Stimulated activated CD4-positive, alpha-beta T cell treated with anti-CD3 and anti-CD28 coated beads, Interleukin-2, amount 100 ng/mL, for 48 hours (primary cell): ENCODE results near the gene ENAH.
A peak's percentile ranks its signal among the peaks of the same experiment; 100 is the strongest.
"Not testable (repeated sequence)": the region's sequence is repeated elsewhere in the genome, so short reads cannot be mapped to it uniquely, and the experiment has no call there.

Experiments used
- DNase-seq, 2 donors: peaks; one replicate each; pipeline ENCODE4 v3.0.0-alpha.2; 2020

The ENAH gene

GRCh38 chr1:225485226-225485625 lies 167.7 kb downstream of the ENAH start:
- DNase-seq, result no peak

- DNase-seq, result no peak
Observed at GRCh38 chr1:225484657-225485214, 168.2 kb downstream of the ENAH start.

GRCh38 chr1:225483818-225484656 lies 168.9 kb downstream of the ENAH start:
- DNase-seq, result no peak

DNA sequence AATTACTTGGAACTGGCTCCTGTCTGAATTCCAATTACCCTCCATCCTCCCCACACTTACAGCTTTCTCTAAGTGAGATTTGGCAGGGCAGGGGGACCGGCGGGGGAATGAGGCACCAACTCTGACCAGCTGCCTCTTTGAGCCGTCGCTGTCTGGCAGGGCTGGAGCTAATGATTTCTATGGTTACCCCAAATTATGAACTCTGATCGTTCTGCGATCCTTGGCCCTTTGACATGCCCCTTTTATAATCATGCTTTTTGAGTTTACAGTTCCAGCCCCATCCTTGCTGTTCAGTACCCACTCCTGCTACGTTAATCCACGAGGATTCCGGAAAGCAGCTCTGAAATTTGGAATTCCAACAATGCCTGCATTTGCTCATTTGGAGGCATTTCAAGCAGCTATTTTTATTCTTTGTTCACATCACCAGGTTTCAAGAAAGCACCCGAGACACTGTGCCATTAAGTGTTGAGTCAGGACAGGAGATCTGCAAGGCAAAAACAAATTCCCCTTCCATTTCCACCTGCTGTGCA lies 170.4 kb downstream of the ENAH start:
- DNase-seq, result no peak

GRCh38 chr1:225481738-225482137 lies 171.2 kb downstream of the ENAH start:
- DNase-seq, result no peak

GRCh38 chr1:225480825-225481434 lies 172.0 kb downstream of the ENAH start:
- DNase-seq, result peak; percentile 50 to 56

- no peak for DNase-seq
Observed at GRCh38 chr1:225479996-225480720, 172.8 kb downstream of the ENAH start.

DNA sequence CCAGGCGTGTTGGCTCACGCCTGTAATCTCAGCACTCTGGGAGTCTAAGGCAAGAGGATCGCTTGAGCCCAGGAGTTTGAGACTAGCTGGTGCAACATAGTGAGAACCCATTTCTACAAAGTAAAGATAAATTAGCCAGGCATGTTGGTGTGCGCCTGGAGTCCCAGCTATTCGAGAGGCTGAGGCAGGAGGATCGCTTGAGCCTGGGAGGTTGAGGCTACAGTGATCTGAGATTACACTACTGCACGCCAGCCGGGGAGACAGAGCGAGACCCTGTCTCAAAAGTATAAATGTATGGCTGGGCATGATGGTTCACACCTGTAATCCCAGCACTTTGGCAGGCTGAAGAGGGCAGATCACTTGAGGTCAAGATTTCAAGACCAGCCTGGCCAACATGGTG lies 173.6 kb downstream of the ENAH start:
- no peak for DNase-seq

DNA sequence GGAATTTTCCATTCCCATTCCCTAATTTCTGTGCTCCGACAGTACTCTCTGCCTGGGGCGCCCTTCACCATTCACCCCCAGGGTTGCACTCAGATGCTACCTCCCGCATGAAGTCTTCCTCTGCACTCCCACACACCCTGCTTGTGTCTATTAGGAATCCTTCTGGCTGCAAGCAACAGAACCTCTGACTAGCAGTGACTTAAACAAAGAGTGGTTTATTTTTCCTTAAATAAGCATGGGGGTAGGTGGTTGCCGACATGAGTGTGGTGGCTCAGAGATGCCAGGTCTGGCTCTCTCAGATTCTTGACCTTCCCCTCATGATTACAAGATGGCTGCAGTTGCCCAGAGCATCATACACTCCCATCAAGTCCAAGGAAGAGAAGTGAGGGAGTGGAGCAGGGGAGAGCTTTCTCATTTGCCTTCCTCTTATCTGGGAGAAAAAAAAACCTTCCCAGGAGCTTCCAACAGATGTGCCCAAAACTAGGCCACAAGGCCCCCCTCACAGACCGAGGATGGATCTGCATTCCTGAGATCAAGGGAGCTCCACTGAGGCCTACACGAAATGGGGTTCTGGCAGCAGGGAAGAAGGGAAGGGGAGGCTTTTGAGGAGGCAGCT lies 175.5 kb downstream of the ENAH start:
- DNase-seq, result no peak

GRCh38 chr1:225476538-225476988 lies 176.4 kb downstream of the ENAH start:
- no peak for DNase-seq

GRCh38 chr1:225476100-225476511 lies 176.8 kb downstream of the ENAH start:
- no peak for DNase-seq

- DNase-seq, result peak; percentile 69 to 80
Observed at GRCh38 chr1:225474986-225475820, 177.7 kb downstream of the ENAH start.

DNA sequence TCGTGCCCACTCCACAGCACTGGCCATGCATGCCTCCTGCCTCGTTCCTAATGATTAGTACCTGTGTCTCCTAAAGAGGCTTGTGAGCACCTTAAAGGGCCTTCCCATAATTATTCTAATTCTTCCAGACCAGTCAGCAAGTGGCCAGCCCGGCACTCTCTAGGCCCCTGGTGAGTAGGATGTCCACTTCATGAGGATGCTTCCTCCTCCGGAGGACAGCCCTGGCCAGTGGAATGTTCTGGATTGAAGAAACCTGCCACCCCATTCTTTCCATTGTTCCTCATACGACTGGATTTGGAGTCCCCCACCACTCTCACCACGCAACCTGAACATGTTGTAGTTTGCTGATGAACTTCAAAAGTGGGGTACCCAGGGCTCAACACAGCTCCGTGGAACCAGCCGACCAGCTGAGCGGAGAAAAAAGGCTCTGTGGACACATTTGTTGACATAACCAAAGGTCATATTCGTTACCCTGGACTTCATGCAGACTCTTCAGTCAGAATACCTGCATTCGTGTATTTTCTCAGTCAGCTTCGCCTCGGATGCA lies 178.4 kb downstream of the ENAH start:
- no peak for DNase-seq

DNA sequence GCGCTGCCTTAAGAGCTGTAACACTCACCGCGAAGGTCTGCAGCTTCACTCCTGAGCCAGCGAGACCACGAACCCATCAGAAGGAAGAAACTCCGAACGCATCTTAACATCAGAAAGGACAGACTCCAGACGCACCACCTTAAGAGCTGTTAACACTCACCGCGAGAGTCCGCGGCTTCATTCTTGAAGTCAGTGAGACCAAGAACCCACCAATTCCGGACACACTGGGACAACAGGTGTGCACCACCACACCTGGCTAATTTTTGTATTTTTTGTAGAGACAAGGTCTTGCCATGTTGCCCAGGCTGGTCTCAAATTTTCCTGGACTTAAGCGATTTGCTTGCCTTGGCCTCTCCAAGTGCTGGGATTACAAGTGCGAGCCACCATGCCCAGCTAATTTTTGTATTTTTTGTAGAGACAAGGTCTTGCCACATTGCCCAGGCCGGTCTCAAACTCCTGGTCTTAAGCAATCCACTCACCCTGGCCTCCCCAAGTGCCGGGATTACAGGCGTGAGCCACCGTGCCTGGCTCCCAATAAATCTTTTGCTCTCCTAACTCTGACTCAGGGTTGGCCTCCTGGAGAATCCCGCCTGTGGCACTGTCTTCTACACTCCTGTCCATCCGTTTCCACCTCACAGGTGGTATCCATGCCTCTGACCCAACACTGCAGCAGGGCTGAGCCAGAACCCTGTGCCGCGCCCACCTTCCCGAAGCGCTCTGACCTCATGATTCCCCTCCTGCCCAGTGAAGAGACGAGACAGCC lies 179.1 kb downstream of the ENAH start:
- not testable (repeated sequence) for DNase-seq

DNA sequence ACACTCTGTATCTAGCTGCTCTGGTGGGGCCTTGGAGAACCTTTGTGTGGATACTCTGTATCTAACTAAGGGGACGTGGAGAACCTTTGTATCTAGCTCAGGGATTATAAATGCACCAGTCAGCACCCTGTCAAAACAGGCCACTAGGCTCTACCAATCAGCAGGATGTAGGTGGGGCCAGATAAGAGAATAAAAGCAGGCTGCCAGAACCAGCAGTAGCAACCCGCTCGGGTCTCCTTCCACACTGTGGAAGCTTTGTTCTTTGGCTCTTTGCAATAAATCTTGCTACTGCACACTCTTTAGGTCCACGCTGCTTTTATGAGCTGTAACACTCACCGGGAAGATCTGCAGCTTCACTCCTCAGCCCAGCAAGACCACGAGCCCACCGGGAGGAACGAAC lies 179.7 kb downstream of the ENAH start:
- not testable (repeated sequence) for DNase-seq

DNA sequence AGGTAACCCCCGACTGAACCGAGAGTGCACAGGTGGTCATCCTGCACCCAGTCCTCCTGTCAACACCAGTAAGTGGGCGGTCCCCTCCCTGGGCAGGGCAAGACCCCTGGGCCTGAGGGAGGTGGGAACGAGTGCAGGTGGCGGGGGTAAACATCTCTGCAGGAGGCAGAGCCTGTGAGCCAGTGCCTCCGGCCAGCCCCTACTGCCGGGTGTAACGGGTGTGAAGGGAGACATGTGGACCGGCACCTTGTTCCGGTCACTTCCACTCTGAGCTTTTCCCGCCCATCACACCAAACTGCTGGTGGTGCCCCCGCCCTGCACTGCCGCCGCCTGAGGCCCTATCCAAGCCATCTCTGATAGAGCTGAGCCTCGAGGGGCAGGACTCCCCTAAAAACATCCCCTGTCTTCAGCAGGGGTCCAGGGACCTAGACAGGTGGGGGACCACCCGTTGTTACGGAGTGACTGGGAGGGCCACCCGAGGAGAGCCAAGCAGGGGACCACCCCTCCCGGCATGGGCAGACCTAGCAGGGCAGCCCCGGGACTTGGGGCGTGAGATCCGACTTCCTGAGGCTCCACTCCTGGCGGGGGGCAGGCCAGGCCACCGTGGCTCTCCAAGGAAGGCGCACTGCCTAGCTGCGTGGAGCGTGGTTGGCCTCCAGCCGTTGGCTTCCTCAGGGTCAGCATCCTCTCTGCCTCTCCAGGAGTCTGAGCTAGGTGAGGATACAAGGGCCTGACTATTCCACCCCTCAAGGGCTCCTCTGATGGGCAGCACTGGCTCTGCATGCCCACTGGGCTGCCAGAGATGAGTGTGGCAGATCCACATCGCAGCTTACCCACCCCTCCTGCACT lies 181.2 kb downstream of the ENAH start:
- no peak for DNase-seq

DNA sequence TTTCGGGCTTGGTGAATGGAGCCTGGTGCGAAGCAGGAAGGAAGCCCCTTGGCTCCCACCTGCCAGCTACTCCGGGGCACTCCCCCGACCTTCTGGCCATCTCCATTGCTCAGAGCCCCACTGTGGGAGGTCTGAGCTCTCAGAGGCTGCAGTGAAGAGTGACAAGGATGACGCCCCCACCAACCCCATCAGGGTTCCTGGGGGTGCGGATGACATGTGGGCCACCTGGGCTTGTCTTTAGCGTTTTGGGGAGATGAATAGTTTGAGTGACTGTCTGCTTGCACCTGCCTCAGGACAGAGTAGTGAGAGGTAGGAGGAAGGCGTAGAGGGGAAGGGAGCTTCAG lies 181.8 kb downstream of the ENAH start:
- DNase-seq, result no peak

DNA sequence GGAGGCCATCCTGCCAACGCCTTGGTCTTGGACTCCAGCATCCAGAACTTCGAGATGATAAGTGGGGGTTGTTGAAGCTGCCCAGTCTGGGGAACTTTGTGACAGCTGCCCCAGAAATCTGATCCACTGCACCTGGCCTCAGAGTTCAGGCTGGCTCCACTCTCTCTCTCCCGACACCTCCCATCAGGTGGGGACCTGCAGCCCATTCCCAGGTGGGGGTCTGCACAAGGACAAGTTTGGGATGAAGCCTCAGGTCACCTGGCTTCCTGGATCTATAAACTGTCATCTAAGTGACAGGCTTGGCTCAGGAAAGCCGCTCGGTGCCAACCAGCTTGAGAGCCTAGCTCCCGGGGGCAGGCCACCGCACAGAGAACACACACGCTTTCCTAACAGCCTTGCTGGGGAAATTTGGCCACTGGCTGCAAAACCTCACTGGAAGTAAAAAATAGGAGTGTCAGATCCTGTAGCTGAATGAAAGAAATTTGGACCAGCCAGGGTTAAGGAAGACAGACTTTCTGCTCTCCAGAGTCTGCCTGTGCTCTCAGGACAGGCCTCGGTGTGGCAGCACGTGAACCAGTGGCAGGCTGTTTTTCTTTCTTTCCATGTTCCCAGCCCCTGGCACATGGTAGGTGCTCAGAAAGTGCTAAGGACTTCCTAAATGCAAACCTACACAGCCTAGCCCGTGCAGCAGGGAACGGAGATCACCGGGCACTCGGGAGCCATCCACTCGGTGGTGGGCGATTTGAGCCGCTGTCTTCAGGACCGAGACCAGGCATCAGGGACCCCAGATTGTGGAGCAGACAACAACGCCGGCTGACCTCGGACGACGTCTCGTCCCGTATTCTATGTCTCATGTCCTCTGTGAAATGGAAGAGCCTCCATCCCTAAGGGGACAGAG lies 182.5 kb downstream of the ENAH start:
- no peak for DNase-seq

DNA sequence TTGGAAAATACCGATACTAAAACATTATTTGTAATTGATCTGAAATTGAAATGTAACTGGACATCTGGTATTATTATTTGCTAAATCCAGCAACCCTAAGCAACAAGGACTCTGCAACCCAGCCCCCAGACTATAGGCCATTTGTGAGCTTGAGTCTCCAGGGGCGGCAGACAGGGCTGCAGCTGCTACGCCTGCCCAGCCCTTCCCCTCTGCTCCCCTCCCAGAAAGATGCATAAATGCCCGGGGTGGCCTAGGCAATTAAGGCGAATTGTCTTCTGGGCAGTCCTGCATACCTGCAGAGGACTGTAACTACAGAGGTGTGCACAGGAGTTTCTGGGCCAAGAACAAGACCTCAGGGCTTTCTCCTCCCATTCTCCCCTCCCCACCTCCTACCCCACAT lies 183.9 kb downstream of the ENAH start:
- no peak for DNase-seq
